ENCODE data around the gene GLDC. TPM values are rescaled to one million over a fixed set of nuclear protein-coding genes. Genes with fewer than 3 reads are reported as not detected.

Gene GLDC
- total RNA-seq, 4 donors from 2014 or later: not detected

DNA sequence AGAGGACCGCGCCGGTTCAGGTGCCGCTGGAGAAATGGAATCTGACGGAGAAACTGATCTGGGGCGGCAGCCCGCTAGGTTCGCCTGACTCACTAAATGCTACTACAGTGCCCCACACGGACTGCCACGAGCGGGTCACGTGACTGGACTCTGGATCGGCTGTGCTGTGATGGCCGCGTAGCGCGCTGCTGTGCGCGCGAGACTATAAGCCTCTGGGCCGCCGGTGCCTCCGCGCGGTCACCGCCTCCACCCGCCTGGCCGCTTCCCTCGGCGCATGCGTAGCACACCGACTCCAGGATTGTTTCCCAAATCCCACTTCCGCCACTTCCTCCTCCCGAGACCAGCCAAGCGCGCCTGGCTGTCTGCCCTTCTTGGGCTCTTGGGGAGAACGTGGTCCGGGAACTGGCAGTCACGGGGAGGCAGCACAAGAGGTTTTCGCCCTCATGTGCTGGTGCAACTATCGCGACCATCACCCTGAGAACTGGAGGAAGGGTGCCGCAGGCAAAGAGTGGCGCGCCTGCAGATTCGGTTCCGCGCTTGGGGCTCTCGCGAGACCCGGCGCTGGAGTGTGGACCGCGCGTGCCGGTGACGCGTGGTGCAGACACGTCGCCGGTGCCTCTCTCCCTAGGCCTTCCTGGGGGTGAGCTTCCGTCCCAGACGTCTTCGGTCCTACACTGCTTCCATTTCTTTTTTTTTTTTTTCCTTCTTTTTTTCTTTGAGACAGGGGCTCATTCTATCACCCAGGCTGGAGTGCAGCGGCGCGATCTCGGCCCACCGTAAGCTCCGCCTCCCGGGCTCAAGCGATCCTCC, 35.8 kb upstream of the GLDC start:
- TF ChIP-seq, protein P1, sequence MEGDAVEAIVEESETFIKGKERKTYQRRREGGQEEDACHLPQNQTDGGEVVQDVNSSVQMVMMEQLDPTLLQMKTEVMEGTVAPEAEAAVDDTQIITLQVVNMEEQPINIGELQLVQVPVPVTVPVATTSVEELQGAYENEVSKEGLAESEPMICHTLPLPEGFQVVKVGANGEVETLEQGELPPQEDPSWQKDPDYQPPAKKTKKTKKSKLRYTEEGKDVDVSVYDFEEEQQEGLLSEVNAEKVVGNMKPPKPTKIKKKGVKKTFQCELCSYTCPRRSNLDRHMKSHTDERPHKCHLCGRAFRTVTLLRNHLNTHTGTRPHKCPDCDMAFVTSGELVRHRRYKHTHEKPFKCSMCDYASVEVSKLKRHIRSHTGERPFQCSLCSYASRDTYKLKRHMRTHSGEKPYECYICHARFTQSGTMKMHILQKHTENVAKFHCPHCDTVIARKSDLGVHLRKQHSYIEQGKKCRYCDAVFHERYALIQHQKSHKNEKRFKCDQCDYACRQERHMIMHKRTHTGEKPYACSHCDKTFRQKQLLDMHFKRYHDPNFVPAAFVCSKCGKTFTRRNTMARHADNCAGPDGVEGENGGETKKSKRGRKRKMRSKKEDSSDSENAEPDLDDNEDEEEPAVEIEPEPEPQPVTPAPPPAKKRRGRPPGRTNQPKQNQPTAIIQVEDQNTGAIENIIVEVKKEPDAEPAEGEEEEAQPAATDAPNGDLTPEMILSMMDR (IDR thresholded peaks at IDR 0.05; ENCODE audit: low read depth): no peak

DNA sequence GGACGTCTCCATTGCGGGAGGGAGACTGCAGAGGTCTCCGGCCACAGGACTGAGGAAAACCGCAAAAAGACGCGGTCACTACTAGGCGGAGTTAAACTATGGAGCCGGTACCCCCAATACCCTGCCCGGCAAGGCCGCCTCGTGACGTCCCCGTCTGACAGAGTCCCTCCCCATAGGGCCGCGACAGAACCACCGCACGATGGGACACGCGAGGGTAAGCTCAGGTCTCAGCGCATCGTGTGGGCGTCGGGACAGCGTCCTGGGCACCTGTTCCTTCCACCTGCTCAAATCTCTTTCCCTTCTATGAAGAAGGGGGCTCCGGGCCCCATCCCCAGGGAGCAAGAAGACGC, 35.2 kb upstream of the GLDC start:
- TF ChIP-seq, protein P1 (IDR thresholded peaks at IDR 0.05; ENCODE audit: low read depth): no peak

DNA sequence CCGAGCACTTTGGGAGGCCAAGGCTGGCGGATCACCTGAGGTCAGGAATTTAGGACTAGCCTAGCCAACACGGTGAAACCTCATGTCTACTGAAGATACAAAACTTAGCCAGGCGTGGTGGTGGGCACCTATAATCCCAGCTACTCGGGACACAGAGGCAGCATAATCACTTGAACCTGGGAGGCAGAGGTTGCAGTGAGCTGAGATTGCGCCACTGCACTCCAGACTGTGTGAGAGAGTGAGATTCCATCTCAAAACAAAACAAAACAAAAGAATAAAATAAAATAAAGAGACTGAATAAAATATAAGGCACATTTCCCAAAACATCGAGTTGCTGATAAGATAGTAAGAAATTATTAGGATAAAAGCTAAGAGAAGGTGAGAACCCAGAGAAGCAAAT, 32.3 kb upstream of the GLDC start:
- TF ChIP-seq, protein P1 (IDR thresholded peaks at IDR 0.05; ENCODE audit: low read depth): no peak

DNA sequence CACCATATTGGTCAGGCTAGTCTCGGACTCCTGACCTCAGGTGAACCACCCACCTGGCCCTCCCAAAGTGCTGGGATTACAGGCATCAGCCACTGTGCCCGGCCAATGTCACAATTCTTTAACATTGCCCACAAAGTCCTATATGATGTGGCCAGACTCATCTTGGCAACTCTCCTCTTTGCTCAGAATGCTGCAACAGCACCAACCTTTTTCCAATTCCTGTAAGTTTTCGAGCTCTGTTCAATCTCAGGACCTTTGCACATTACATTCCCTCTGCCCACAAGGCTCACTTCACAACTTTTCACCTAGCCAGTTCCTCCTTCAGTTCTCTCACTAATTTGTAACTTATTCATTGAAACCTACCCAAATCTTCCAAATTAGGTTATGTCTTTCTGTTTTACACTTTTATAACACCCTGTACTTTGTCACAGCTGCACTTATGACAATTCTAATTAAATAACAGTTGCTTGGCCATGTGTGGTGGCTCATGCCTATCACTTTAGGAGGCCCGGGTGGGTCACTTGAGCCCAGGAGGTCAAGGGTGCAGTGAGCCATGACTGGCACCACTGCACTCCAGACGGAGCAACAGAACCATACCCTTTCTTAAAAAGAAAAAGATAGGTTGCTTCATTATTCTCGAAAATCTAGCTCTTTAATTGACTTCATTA, 30.9 kb upstream of the GLDC start:
- TF ChIP-seq, protein P1 (IDR thresholded peaks at IDR 0.05; ENCODE audit: low read depth): no peak

DNA sequence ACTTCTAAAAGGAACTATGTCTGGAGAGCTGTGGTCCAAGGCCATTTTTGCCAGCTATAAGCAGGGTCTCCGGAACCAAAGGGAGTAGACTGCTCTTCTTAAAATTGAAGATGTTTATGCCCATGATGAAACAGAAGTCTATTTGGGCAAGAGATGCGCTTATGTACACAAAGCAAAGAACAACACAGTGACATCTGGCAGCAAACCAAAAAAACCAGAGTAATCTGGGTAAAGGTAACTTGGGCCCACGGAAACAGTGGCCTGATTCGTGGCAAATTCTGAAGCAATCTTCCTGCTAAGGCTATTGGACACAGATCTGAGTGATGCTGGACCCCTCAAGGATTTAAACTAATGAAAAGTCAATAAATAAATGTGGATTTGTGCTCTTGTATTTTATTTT, 29.7 kb upstream of the GLDC start:
- TF ChIP-seq, protein P1 (IDR thresholded peaks at IDR 0.05; ENCODE audit: low read depth): no peak

DNA sequence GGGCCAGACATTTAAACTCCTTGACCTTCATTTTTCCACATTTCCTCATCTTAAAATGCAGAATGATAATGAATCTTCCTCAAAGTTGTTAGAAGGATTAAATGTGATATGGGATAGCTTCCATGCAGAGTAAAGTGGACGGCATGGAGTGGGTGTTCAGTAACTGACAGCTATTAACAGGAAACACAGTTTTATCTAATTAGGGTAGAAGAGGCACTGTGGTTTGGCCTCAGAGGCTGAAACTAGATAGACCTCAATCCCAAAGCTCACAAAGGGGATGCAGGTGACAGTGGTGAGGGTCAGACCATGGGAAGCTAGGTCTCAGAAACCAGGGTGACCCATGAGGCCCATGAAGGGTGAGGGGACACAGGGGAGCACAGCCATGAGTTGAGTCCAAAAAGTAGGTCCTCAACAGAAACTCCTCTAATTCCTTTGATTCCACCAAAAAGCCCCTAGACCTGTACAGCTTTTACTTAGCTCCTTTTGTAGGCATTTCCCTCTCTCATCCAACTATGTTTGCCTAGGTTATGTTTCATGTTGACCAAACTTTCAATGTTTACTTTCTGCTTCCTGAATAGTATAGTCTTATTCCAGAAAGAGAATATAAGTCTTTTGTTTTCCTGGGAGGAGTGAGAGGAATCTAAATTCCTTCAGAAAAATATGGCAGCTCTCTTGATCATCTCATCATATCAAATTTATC, 27.9 kb upstream of the GLDC start:
- TF ChIP-seq, protein P1 (IDR thresholded peaks at IDR 0.05; ENCODE audit: low read depth): no peak

DNA sequence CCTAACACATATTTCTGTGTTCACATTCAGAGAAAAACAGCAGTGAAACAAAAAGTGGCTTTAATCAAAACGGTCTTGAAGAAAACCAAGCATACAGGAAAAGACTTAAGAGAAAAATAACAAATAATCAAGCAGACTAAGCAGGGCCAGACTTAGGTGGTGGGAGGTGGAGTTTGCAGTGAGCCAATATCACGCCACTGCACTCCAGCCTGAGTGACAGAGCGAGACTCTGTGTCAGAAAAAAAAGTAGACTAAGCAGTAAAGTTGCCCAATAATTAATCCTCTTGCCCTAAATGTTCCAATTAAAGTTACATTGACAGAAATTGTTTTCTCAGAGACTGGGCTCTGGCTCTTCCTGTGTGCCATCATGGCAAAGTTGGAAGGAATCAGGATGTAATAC, 26.6 kb upstream of the GLDC start:
- TF ChIP-seq, protein P1 (IDR thresholded peaks at IDR 0.05; ENCODE audit: low read depth): no peak

All from subcutaneous adipose tissue (tissue), 4 donors.